LHCN-M2 (cell line): ENCODE results near the gene MYBBP1A. TPM values are rescaled to one million over a fixed set of nuclear protein-coding genes. Genes with fewer than 3 reads are reported as not detected.
"Not testable (repeated sequence)": the region's sequence is repeated elsewhere in the genome, so short reads cannot be mapped to it uniquely, and the experiment has no call there.

Experiments
- DNase-seq: peaks from one replicate; pipeline ENCODE4 v3.0.0-alpha.2; 2012; ENCODE audit warnings: low read depth
- polyA plus RNA-seq: library from polyadenylated mRNA; unstranded; fragments of >200 nt; gene quantifications from one replicate; pipeline ENCODE4 v1.2.1, GENCODE V29; 2012; ENCODE audit warnings: missing spikeins
- total RNA-seq: library from RNA; depleted of rRNA; stranded (reverse); fragments of >200 nt; gene quantifications from 2 replicates; pipeline ENCODE4 v1.2.3, GENCODE V29; 2014; rRNA removed

The MYBBP1A gene
- total RNA-seq, result 58.8 and 69.1 TPM in 2 replicates
- polyA plus RNA-seq, result 24.2 TPM

- peak; percentile 92 for DNase-seq
Observed at GRCh38 chr17:4554997-4555799, at the start of gene MYBBP1A. TSS of gene MYBBP1A (minus strand) at chr17:4555384. CDS start at chr17:4555324, 60 bp downstream.

- not testable (repeated sequence) for DNase-seq
Observed at GRCh38 chr17:4604736-4605135, 49.6 kb upstream of the MYBBP1A start.

- DNase-seq, result peak; percentile 25
Observed at GRCh38 chr17:4604111-4604644, 49.0 kb upstream of the MYBBP1A start.

GRCh38 chr17:4602041-4602440 is 46.9 kb upstream of the MYBBP1A start:
- DNase-seq, result no peak

- no peak for DNase-seq
Observed at GRCh38 chr17:4601326-4601725, 46.1 kb upstream of the MYBBP1A start.

- DNase-seq, result no peak
Observed at GRCh38 chr17:4600563-4600962, 45.4 kb upstream of the MYBBP1A start.

- no peak for DNase-seq
Observed at GRCh38 chr17:4599505-4600281, 44.5 kb upstream of the MYBBP1A start.

- no peak for DNase-seq
Observed at GRCh38 chr17:4598776-4599504, 43.8 kb upstream of the MYBBP1A start.

GRCh38 chr17:4597975-4598374 is 42.8 kb upstream of the MYBBP1A start:
- no peak for DNase-seq

- no peak for DNase-seq
Observed at GRCh38 chr17:4596636-4597380, 41.6 kb upstream of the MYBBP1A start.

GRCh38 chr17:4595685-4596342 is 40.6 kb upstream of the MYBBP1A start:
- not testable (repeated sequence) for DNase-seq

GRCh38 chr17:4594931-4595684 is 39.9 kb upstream of the MYBBP1A start:
- DNase-seq, result no peak

GRCh38 chr17:4594406-4594805 is 39.2 kb upstream of the MYBBP1A start:
- DNase-seq, result no peak

GRCh38 chr17:4593021-4593421 is 37.8 kb upstream of the MYBBP1A start:
- DNase-seq, result no peak

GRCh38 chr17:4592240-4593005 is 37.2 kb upstream of the MYBBP1A start:
- no peak for DNase-seq

GRCh38 chr17:4591529-4591928 is 36.3 kb upstream of the MYBBP1A start:
- no peak for DNase-seq

GRCh38 chr17:4590981-4591453 is 35.8 kb upstream of the MYBBP1A start:
- no peak for DNase-seq

GRCh38 chr17:4590042-4590441 is 34.9 kb upstream of the MYBBP1A start:
- DNase-seq, result not testable (repeated sequence)
